H9 (cell line): Measurements from ENCODE around the gene KIF14. TPM values are rescaled to one million over a fixed set of nuclear protein-coding genes. Genes with fewer than 3 reads are reported as not detected.

Source experiments
- DNase-seq: peaks from one replicate; pipeline ENCODE4 v3.0.0-alpha.2; 2017
- H2AFZ ChIP-seq: one replicate; pipeline ENCODE4 v1.6.1; 2013; ENCODE audit warnings: mild to moderate bottlenecking, low read length, control low read depth, moderate library complexity
- H2AK5ac ChIP-seq: 2 replicates; pipeline ENCODE4 v1.6.1; 2013; ENCODE audit warnings: low read length, control low read depth, mixed read lengths; ENCODE audit not compliant: insufficient read length
- H2BK120ac ChIP-seq: one replicate; pipeline ENCODE4 v1.6.1; 2013; ENCODE audit warnings: low read depth, mild to moderate bottlenecking, low read length, control low read depth, inconsistent platforms; ENCODE audit not compliant: poor library complexity, severe bottlenecking
- H2BK12ac ChIP-seq: 2 replicates; pipeline ENCODE4 v1.6.1; 2013; ENCODE audit warnings: low read length, control low read depth, mixed read lengths, low read depth; ENCODE audit not compliant: insufficient read length
- H2BK15ac ChIP-seq: 2 replicates; pipeline ENCODE4 v1.6.1; 2013; ENCODE audit warnings: low read depth, low read length, control low read depth
- H2BK20ac ChIP-seq: one replicate; pipeline ENCODE4 v1.6.1; 2013; ENCODE audit warnings: low read depth, mild to moderate bottlenecking, low read length, control low read depth, inconsistent platforms; ENCODE audit not compliant: poor library complexity, severe bottlenecking
- H2BK5ac ChIP-seq: 2 replicates; pipeline ENCODE4 v1.6.1; 2013; ENCODE audit warnings: low read length, control low read depth, mixed read lengths; ENCODE audit not compliant: insufficient read length
- H3K14ac ChIP-seq: 2 replicates; pipeline ENCODE4 v1.6.1; 2013; ENCODE audit warnings: low read length, control low read depth; ENCODE audit not compliant: insufficient read depth
- H3K18ac ChIP-seq: 2 replicates; pipeline ENCODE4 v1.6.1; 2013; ENCODE audit warnings: low read depth, mild to moderate bottlenecking, mixed read lengths, low read length, control low read depth; ENCODE audit not compliant: insufficient read length
- H3K23ac ChIP-seq: 2 replicates; pipeline ENCODE4 v1.6.1; 2013; ENCODE audit warnings: low read length, control low read depth, mixed read lengths, low read depth; ENCODE audit not compliant: insufficient read length
- H3K23me2 ChIP-seq: 2 replicates; pipeline ENCODE4 v1.6.1; 2013; ENCODE audit warnings: low read depth, mild to moderate bottlenecking, mixed read lengths, low read length, control low read depth; ENCODE audit not compliant: insufficient read length, poor library complexity, severe bottlenecking
- H3K27ac ChIP-seq: 2 replicates; pipeline ENCODE4 v1.5.1; 2013; ENCODE audit warnings: low read length, control low read depth, mixed read lengths, low read depth; ENCODE audit not compliant: insufficient read length
- H3K27me3 ChIP-seq: 2 replicates; pipeline ENCODE4 v1.6.1; 2013; ENCODE audit warnings: low read length, control low read depth, inconsistent platforms; ENCODE audit not compliant: insufficient read depth
- H3K4ac ChIP-seq: 2 replicates; pipeline ENCODE4 v1.6.1; 2013; ENCODE audit warnings: low read depth, mild to moderate bottlenecking, control low read depth, inconsistent platforms, low read length, moderate library complexity
- H3K4me1 ChIP-seq: 2 replicates; pipeline ENCODE4 v1.6.1; 2013; ENCODE audit warnings: low read length, control low read depth, inconsistent platforms; ENCODE audit not compliant: insufficient read depth
- H3K4me2 ChIP-seq: 2 replicates; pipeline ENCODE4 v1.6.1; 2013; ENCODE audit warnings: low read length, control low read depth, mixed read lengths; ENCODE audit not compliant: insufficient read length, insufficient read depth
- H3K56ac ChIP-seq: 2 replicates; pipeline ENCODE4 v1.6.1; 2013; ENCODE audit warnings: low read depth, mild to moderate bottlenecking, mixed read lengths, low read length, control low read depth; ENCODE audit not compliant: insufficient read length
- H3K79me1 ChIP-seq: 2 replicates; pipeline ENCODE4 v1.6.1; 2013; ENCODE audit warnings: low read depth, mild to moderate bottlenecking, moderate library complexity, low read length, control low read depth, inconsistent platforms; ENCODE audit not compliant: insufficient read depth, poor library complexity, severe bottlenecking
- H3K79me2 ChIP-seq: 2 replicates; pipeline ENCODE4 v1.6.1; 2013; ENCODE audit warnings: low read length, control low read depth, inconsistent platforms; ENCODE audit not compliant: insufficient read depth
- H3K9ac ChIP-seq: 2 replicates; pipeline ENCODE4 v1.6.1; 2013; ENCODE audit warnings: low read length, control low read depth, mixed read lengths; ENCODE audit not compliant: insufficient read length; ENCODE audit errors: extremely low read depth
- H3K9me3 ChIP-seq: one replicate; pipeline ENCODE4 v1.6.1; 2013; ENCODE audit warnings: low read depth, low read length, inconsistent platforms; ENCODE audit not compliant: control insufficient read depth
- H3T11ph ChIP-seq: one replicate; pipeline ENCODE4 v1.6.1; 2013; ENCODE audit warnings: mild to moderate bottlenecking, low read length, control low read depth, inconsistent platforms
- H4K20me1 ChIP-seq: one replicate; pipeline ENCODE4 v1.6.1; 2013; ENCODE audit not compliant: control insufficient read depth, insufficient read length, insufficient read depth
- H4K5ac ChIP-seq: 2 replicates; pipeline ENCODE4 v1.6.1; 2013; ENCODE audit warnings: low read depth, mild to moderate bottlenecking, mixed read lengths, low read length, control low read depth; ENCODE audit not compliant: insufficient read length
- H4K8ac ChIP-seq: replicated peaks from 2 replicates; pipeline ENCODE4 v1.6.1; 2013; ENCODE audit warnings: low read length, control low read depth, mixed read lengths, low read depth; ENCODE audit not compliant: insufficient read length
- H4K91ac ChIP-seq: 2 replicates; pipeline ENCODE4 v1.6.1; 2013; ENCODE audit warnings: low read depth, mild to moderate bottlenecking, moderate library complexity, mixed read lengths, low read length, control low read depth; ENCODE audit not compliant: insufficient read length
- H3K27ac Mint-ChIP-seq, 3 experiments: 2 replicates in 2 of 3; 3 replicates in 1 of 3; pipeline ENCODE4 v1.8.0; 2020 to 2021; ENCODE audit warnings: mixed read lengths in 3 of 3, mild to moderate bottlenecking in 1 of 3, moderate library complexity in 1 of 3
- H3K27me3 Mint-ChIP-seq: 2 replicates; pipeline ENCODE4 v1.8.0; 2021; ENCODE audit warnings: low read depth, mild to moderate bottlenecking, moderate library complexity, mixed read lengths
- H3K36me3 Mint-ChIP-seq, 3 experiments: 2 replicates in 2 of 3; 3 replicates in 1 of 3; pipeline ENCODE4 v1.8.0; 2020 to 2021; ENCODE audit warnings: low read depth in 3 of 3, mixed read lengths in 3 of 3; ENCODE audit not compliant: insufficient read depth in 1 of 3
- H3K4me1 Mint-ChIP-seq, 2 experiments: 2 replicates each; pipeline ENCODE4 v1.8.0; 2020; ENCODE audit warnings: mixed read lengths in 2 of 2
- H3K4me3 Mint-ChIP-seq, 2 experiments: 2 replicates in 1 of 2; 3 replicates in 1 of 2; pipeline ENCODE4 v1.8.0; 2020 to 2021; ENCODE audit warnings: mild to moderate bottlenecking in 2 of 2, mixed read lengths in 2 of 2, moderate library complexity in 1 of 2
- H3K9me3 Mint-ChIP-seq, 2 experiments: 2 replicates in 1 of 2; 3 replicates in 1 of 2; pipeline ENCODE4 v1.8.0; 2020; ENCODE audit warnings: mild to moderate bottlenecking in 2 of 2, mixed read lengths in 2 of 2, moderate library complexity in 1 of 2
- CTCF ChIP-seq: fragments of 200-600 bp; sonication (generic); conservative IDR thresholded peaks from 3 replicates; pipeline ENCODE4 v1.8.0; 2021; ENCODE audit warnings: antibody characterized with exemption, mild to moderate bottlenecking
- WGBS: extraction: QIAGEN DNeasy Blood & Tissue Kit; methylation state at CpG from one replicate; pipeline ENCODE4 v1.1.7; 2013; ENCODE audit warnings: missing lambda C conversion rate, low lambda C conversion rate, mixed read lengths; ENCODE audit not compliant: insufficient read length; ENCODE audit errors: extremely low coverage; 5-methylcytosine and 5-hydroxymethylcytosine counted together
- total RNA-seq: library from RNA; stranded (reverse); gene quantifications from 2 replicates; pipeline ENCODE4 v1.2.1, GENCODE V29; 2021

Gene KIF14
- total RNA-seq, 1 experiment from 2014 or later: 18.2 TPM

GRCh38 chr1:200602632-200603031 is 17.9 kb downstream of the KIF14 start:
- Histone ChIP-seq H3T11ph (no peak overlapping the region), H3K18ac (no peak overlapping the region), H3K27me3 (no peaks in the 10 kb centered on the region), H2BK120ac (no peak overlapping the region), H2AK5ac (no peak overlapping the region), H3K56ac (no peak overlapping the region), H4K91ac (no peak overlapping the region), H3K4me1 (no peaks in the 10 kb centered on the region), H3K4ac (no peak overlapping the region), H2BK15ac (no peak overlapping the region), H3K27ac (no peak overlapping the region), H3K14ac (no peak overlapping the region), H4K20me1 (no peaks in the 10 kb centered on the region), H3K79me2 (no peaks in the 10 kb centered on the region), H4K8ac (no peak overlapping the region), H2BK5ac (no peak overlapping the region), H3K9ac (no peak overlapping the region), H2AFZ (no peak overlapping the region), H3K79me1 (no peaks in the 10 kb centered on the region), H3K23me2 (no peaks in the 10 kb centered on the region), H2BK20ac (no peak overlapping the region), H4K5ac (no peak overlapping the region), H3K9me3 (no peaks in the 10 kb centered on the region), H3K4me2 (no peak overlapping the region), H3K23ac (no peak overlapping the region), H2BK12ac (no peak overlapping the region)
- Mint-ChIP-seq H3K36me3 (peaks cover 19 to 72% (median 61%) of the 10 kb centered on the region in 3 experiments; a peak in 6 of 7 replicates), H3K4me3 (no peak overlapping the region), H3K27me3 (no peaks in the 10 kb centered on the region), H3K9me3 (no peaks in the 10 kb centered on the region), H3K4me1 (no peaks in the 10 kb centered on the region), H3K27ac (no peak overlapping the region)
- DNase-seq: no peak
- no CpG with 5 or more reads among the region's 1 CpG for WGBS
- TF ChIP-seq CTCF: no peak
